Activated effector memory CD4-positive, alpha-beta T cell treated with Interleukin-2 at 50 U/mL for 16 hours (primary cell): ENCODE results near the gene TDRD10.

Source experiments
- DNase-seq: peaks from one replicate; pipeline ENCODE4 v3.0.0-alpha.2; 2020

The TDRD10 gene

DNA sequence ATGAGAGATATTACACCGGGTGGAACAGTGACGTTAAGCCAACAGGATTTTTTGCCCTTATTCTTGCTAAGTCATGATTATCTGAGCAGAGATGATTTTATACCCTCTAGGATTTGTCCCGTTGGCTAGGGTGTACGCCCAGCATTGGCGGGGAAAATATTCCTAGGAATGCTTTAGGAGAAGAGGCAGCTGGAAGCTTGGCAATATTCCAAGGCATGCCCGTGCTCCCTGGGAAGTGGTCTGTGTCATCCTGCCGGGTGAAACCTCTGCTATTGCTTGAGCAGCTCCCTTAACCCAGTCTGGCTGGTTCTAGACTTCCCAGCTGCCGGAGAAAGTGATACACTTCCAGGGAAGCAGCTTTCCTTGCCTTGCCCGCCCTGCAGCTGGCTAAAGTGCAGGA lies 81.8 kb downstream of the TDRD10 start:
- DNase-seq: no peak

DNA sequence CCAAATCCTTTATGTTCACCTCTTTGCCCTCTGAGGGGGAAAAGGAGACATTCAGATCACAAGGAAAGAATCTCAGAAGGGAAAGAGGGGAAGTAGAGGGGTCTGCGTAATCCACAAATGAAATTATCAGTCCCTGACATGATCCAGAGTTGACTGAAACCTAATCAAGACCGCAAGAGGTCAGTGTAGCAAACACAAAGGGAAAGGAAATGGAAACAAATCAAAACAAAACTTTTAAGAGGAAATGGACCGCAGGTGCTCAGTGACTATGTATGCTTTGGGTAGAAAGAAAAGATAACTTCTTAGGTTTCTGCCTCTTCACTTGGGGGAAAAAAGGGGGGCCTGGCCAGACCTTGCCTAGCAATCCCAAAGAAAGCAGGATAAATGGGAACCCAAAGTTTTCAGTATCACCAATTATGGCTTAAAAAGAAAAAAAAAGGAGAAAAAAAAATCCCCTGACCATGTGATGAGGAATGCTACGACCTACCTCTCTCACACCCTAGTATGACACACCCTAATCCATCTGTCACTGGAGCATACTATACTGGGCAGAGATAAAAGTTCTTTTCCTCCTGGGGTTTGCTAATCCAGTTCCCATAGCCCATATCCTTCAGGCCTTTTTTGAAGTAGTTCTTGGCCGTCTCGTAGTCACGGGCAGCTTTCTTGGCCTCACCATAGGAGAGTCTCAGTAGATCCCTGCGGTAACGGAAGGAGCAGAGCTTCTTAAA lies 82.4 kb downstream of the TDRD10 start:
- DNase-seq: no peak

- no peak for DNase-seq
These were observed 84.2 kb downstream of the TDRD10 start for GRCh38 chr1:154586231-154586630.

- DNase-seq: no peak
These were observed 84.6 kb downstream of the TDRD10 start for GRCh38 chr1:154586641-154587040.

DNA sequence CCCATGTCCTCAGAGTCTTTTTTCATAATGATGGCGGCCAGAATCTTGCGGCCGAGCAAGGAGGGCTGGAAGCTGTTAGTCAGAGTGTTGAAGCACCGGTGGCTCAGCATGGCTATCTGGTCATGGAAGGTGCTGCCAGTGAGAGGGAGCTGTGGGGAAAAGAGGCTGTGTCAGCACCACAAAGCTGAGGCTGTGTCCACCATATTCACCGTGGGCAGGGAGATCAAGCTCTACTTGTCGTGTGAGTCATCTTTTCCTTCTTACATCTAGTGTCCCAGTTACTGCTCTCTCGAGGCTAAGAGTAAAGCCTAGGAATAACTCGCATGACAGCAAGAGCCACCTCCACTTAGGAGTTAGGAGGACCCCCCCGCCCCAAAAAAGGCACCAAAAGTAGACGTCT lies 87.8 kb downstream of the TDRD10 start:
- DNase-seq: no peak

DNA sequence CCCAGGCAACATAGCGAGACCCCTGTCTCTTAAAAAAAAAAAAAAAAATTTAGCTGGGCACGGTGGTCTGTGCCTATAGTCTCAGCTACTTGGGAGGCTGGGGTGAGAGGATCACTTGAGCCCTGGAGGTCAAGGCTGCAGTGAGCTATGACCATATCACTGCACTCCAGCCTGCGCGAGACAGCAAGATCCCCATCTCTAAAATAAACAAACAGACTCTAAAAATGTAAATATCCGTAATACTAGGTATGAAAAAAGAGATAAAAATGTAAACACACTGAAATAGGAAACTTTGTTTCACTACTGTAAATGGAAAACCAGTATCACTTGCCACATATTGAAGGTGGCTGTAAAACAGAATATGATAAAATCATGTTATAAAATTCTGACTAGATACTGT lies 88.7 kb downstream of the TDRD10 start:
- DNase-seq: no peak

DNA sequence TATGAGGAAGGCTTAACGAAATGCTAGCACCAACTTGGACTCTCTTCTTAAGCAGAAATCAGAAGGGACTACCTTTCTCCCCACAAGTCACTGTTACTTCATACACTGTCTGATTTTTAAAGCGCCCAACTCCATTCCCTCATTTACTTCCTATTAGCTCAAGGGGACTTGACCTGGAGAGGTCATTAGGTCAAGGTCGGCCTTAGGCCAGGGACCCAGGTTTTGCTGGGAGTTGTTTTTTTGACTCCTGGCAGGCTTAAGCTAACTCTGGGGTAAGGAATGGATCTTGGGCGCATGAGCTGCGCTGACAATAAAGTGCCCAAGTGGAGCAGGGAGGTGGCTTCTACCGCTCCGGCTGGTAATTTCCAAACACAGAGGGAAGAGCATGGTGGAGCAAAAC lies 89.2 kb downstream of the TDRD10 start:
- no peak for DNase-seq

- DNase-seq: no peak
These were observed 91.4 kb downstream of the TDRD10 start for GRCh38 chr1:154593390-154593789.

- DNase-seq: no peak
These were observed 92.8 kb downstream of the TDRD10 start for GRCh38 chr1:154594811-154595210.

GRCh38 chr1:154595621-154596020 lies 93.6 kb downstream of the TDRD10 start:
- no peak for DNase-seq
